K562 (cell line): ENCODE results near the gene APOB. TPM values are rescaled to one million over a fixed set of nuclear protein-coding genes. Genes with fewer than 3 reads are reported as not detected.

Source experiments
- ATAC-seq: fragments of 200-7000 bp; cut with Tn5 transposase; 3 replicates; pipeline ENCODE4 v1.9.1; 2020; ENCODE audit warnings: moderate library complexity
- BruUV-seq: library from RNA; stranded (reverse); fragments of 400-500 nt; replicated peaks from 2 replicates; lab custom pipeline; 2021; lab: Mats Ljungman, UMichigan
- CTCF ChIA-PET: fragments of 300-600 bp; formaldehyde crosslinking; extraction: SDS; loops from one replicate; lab custom pipeline; 2021; ENCODE audit warnings: low intra/inter-chr PET ratio; lab: Yijun Ruan, JAX
- POLR2A ChIA-PET: fragments of 300-600, 350-650 bp; sonication (Branson Sonifier 250); formaldehyde crosslinking; extraction: SDS; loops from one replicate; lab custom pipeline; 2021; ENCODE audit warnings: antibody characterized with exemption, inconsistent platforms; lab: Yijun Ruan, JAX
- DNase-seq, 4 experiments: peaks; one replicate each; pipeline versions ENCODE4 v3.0.0 to v3.0.0-alpha.2; 2011 to 2018; ENCODE audit warnings: low spot score in 3 of 4, mixed read lengths in 3 of 4; ENCODE audit errors: extremely low read depth in 1 of 4
- FAIRE-seq: peaks from 2 replicates; lab custom pipeline; 2011; peaks lifted over from hg19 to GRCh38; lab: Jason Lieb, UNC
- H2AFZ ChIP-seq: 2 replicates; pipeline ENCODE4 v1.6.0; 2011; ENCODE audit warnings: low read depth, low read length, control low read depth, inconsistent platforms
- H3K27ac ChIP-seq: fragments of 200-600 bp; 3 replicates; pipeline ENCODE4 v1.8.0; 2011; ENCODE audit warnings: low read depth, mild to moderate bottlenecking, control low read depth, inconsistent platforms, low read length, moderate library complexity, mixed read lengths; ENCODE audit errors: extremely low read depth
- H3K27me3 ChIP-seq, 2 experiments: fragments of 300-600 bp in 1 of 2; 2 replicates in 1 of 2; 3 replicates in 1 of 2; pipeline versions ENCODE4 v1.6.0 to v1.8.0; 2011; ENCODE audit warnings: inconsistent platforms in 2 of 2, low read length in 2 of 2, mild to moderate bottlenecking in 1 of 2, mixed read lengths in 1 of 2, moderate library complexity in 1 of 2; ENCODE audit not compliant: control insufficient read depth in 2 of 2, insufficient read depth in 2 of 2
- H3K36me3 ChIP-seq: fragments of 300-600 bp; 3 replicates; pipeline ENCODE4 v1.8.0; 2011; ENCODE audit warnings: mild to moderate bottlenecking, low read length, inconsistent platforms; ENCODE audit not compliant: control insufficient read depth, insufficient read depth
- H3K4me1 ChIP-seq, 2 experiments: fragments of 200-600 bp in 1 of 2; replicated peaks in 1 of 2; 2 replicates in 1 of 2; 3 replicates in 1 of 2; pipeline versions ENCODE4 v1.5.1 to v1.8.0; 2011; ENCODE audit warnings: inconsistent platforms in 2 of 2, low read length in 2 of 2, mild to moderate bottlenecking in 1 of 2, mixed read lengths in 1 of 2, moderate library complexity in 1 of 2; ENCODE audit not compliant: control insufficient read depth in 2 of 2, insufficient read depth in 2 of 2
- H3K4me2 ChIP-seq: 2 replicates; pipeline ENCODE4 v1.6.1; 2011; ENCODE audit warnings: low read length, control low read depth, inconsistent platforms, mixed read lengths; ENCODE audit not compliant: insufficient read depth
- H3K4me3 ChIP-seq: fragments of 200-600 bp; sonication (generic), shearing (Covaris generic); 2 replicates; pipeline ENCODE4 v1.5.1; 2016; ENCODE audit warnings: control low read depth, inconsistent platforms
- H3K79me2 ChIP-seq: fragments of 200-600 bp; 3 replicates; pipeline ENCODE4 v1.8.0; 2011; ENCODE audit warnings: low read length, inconsistent platforms; ENCODE audit not compliant: control insufficient read depth, insufficient read depth
- H3K9ac ChIP-seq, 2 experiments: 2 replicates each; pipeline versions ENCODE4 v1.6.0 to v1.6.1; 2011; ENCODE audit warnings: low read depth in 2 of 2, low read length in 2 of 2, control low read depth in 1 of 2, inconsistent platforms in 1 of 2, mild to moderate bottlenecking in 1 of 2, mixed read lengths in 1 of 2; ENCODE audit not compliant: insufficient read depth in 1 of 2
- H3K9me1 ChIP-seq: one replicate; pipeline ENCODE4 v1.6.0; 2011; ENCODE audit warnings: inconsistent platforms, mild to moderate bottlenecking, low read length, moderate library complexity; ENCODE audit not compliant: control insufficient read depth, insufficient read depth
- H3K9me3 ChIP-seq: replicated peaks from 2 replicates; pipeline ENCODE4 v1.5.1; 2011; ENCODE audit warnings: low read depth, low read length, inconsistent platforms; ENCODE audit not compliant: control insufficient read depth, insufficient read depth
- H4K20me1 ChIP-seq: replicated peaks from 2 replicates; pipeline ENCODE4 v1.6.1; 2011; ENCODE audit warnings: low read length, inconsistent platforms, mixed read lengths; ENCODE audit not compliant: control insufficient read depth, insufficient read depth
- CAMTA2 ChIP-seq: fragments of 250-450 bp; sonication (Bioruptor Pico); conservative IDR thresholded peaks from 2 replicates; pipeline ENCODE4 v1.5.1; 2022
- CEBPG ChIP-seq, 3 experiments: fragments of 200-800 bp in 1 of 3; sonication (Bioruptor generic) in 1 of 3; sonication (generic) in 1 of 3; formaldehyde crosslinking in 1 of 3; IDR thresholded peaks in 2 of 3; conservative IDR thresholded peaks in 1 of 3; 2 replicates each; pipeline versions ENCODE4 v1.6.1 to v1.8.0; 2016 to 2022; ENCODE audit warnings: missing compliant biosample characterization in 2 of 3, missing genetic modification characterization in 2 of 3, mild to moderate bottlenecking in 1 of 3, missing genetic modification reagents in 1 of 3
- CTCF ChIP-seq, 3 experiments: IDR thresholded peaks in 2 of 3; conservative IDR thresholded peaks in 1 of 3; 2 replicates each; pipeline ENCODE4 v1.5.1; 2011 to 2012; ENCODE audit warnings: low read length in 3 of 3, mild to moderate bottlenecking in 3 of 3, control low read depth in 2 of 3, improper control_type of control experiment in 1 of 3, inconsistent platforms in 1 of 3, low read depth in 1 of 3, mixed read lengths in 1 of 3, moderate library complexity in 1 of 3; ENCODE audit not compliant: insufficient read depth in 2 of 3
- E2F6 ChIP-seq, 2 experiments: IDR thresholded peaks; 2 replicates each; pipeline ENCODE4 v1.6.1; 2011; ENCODE audit warnings: borderline replicate concordance in 1 of 2, control low read depth in 1 of 2, low read depth in 1 of 2, low read length in 1 of 2, mild to moderate bottlenecking in 1 of 2, mixed read lengths in 1 of 2, moderate library complexity in 1 of 2; ENCODE audit not compliant: insufficient read depth in 1 of 2, insufficient read length in 1 of 2, poor library complexity in 1 of 2, severe bottlenecking in 1 of 2; ENCODE audit errors: extremely low read depth in 1 of 2
- FOS ChIP-seq: IDR thresholded peaks from 3 replicates; pipeline ENCODE4 v1.6.1; 2011; ENCODE audit not compliant: insufficient read length; ENCODE audit errors: extremely low read depth
- FOXK2 ChIP-seq, 2 experiments: fragments of 450-650 bp; IDR thresholded peaks in 1 of 2; conservative IDR thresholded peaks in 1 of 2; 2 replicates each; pipeline ENCODE4 v1.6.1; 2016; ENCODE audit warnings: low read depth in 2 of 2, mild to moderate bottlenecking in 1 of 2
- HOXB6 ChIP-seq: fragments of 250-450 bp; sonication (Bioruptor Pico); IDR thresholded peaks from 2 replicates; pipeline ENCODE4 v1.5.1; 2022; ENCODE audit warnings: mild to moderate bottlenecking, borderline replicate concordance
- MED1 ChIP-seq: sonication (generic); formaldehyde crosslinking; IDR thresholded peaks from 2 replicates; pipeline ENCODE4 v1.8.1; 2023; ENCODE audit warnings: missing genetic modification reagents, borderline replicate concordance
- NCOA4 ChIP-seq: fragments of 450-650 bp; IDR thresholded peaks from 2 replicates; pipeline ENCODE4 v1.6.1; 2018; ENCODE audit warnings: mild to moderate bottlenecking; ENCODE audit not compliant: partially characterized antibody
- RB1 ChIP-seq: fragments of 450-650 bp; IDR thresholded peaks from 2 replicates; pipeline ENCODE4 v1.6.1; 2017; ENCODE audit warnings: low read depth, mild to moderate bottlenecking
- SAP30 ChIP-seq: fragments of 200-600 bp; sonication (generic); IDR thresholded peaks from 2 replicates; pipeline ENCODE4 v1.6.1; 2012; ENCODE audit warnings: borderline replicate concordance, low read depth, mild to moderate bottlenecking, moderate library complexity, low read length, control low read depth, inconsistent platforms; ENCODE audit not compliant: insufficient read depth, poor library complexity, severe bottlenecking
- SRSF1 ChIP-seq: fragments of 200-400 bp; formaldehyde crosslinking; IDR thresholded peaks from 2 replicates; pipeline ENCODE4 v1.6.1; 2017; ENCODE audit warnings: mild to moderate bottlenecking, low read depth, low read length, moderate library complexity
- TAF1 ChIP-seq: IDR thresholded peaks from 2 replicates; pipeline ENCODE4 v1.6.1; 2011; ENCODE audit warnings: mild to moderate bottlenecking, low read length, moderate library complexity; ENCODE audit not compliant: insufficient read depth, control insufficient read depth, severe bottlenecking; ENCODE audit errors: extremely low read depth
- XRCC3 ChIP-seq: fragments of 450-650 bp; IDR thresholded peaks from 2 replicates; pipeline ENCODE4 v1.6.1; 2017; ENCODE audit warnings: mild to moderate bottlenecking, moderate library complexity
- ZEB2 ChIP-seq: fragments of 450-650 bp; IDR thresholded peaks from 2 replicates; pipeline ENCODE4 v1.6.1; 2016
- ZNF224 ChIP-seq: sonication (generic); formaldehyde crosslinking; IDR thresholded peaks from 2 replicates; pipeline ENCODE4 v1.8.0; 2022; ENCODE audit warnings: mild to moderate bottlenecking, missing genetic modification reagents
- ZSCAN29 ChIP-seq: fragments of 450-650 bp; IDR thresholded peaks from 2 replicates; pipeline ENCODE4 v1.6.1; 2017
- WGBS: fragments of 100-300 bp; shearing (Covaris generic); methylation state at CpG from one replicate; pipeline ENCODE4 v1.1.6; 2016; ENCODE audit warnings: low coverage, mixed read lengths; ENCODE audit not compliant: insufficient coverage; ENCODE audit errors: missing lambda C conversion rate; 5-methylcytosine and 5-hydroxymethylcytosine counted together
- in situ Hi-C: fragments of 300-500 bp; cut with MboI; formaldehyde crosslinking; loops from 4 replicates; pipeline ENCODE4 v1.15.0; 2018; ENCODE audit warnings: inconsistent platforms, mixed read lengths
- intact Hi-C: fragments of 100-400 bp; cut with micrococcal nuclease; formaldehyde crosslinking; loops from 2 replicates; pipeline ENCODE4 v1.14.2; 2022
- polyA plus RNA-seq, 8 experiments: library from polyadenylated mRNA; depleted of rRNA in 4 of 8; stranded (reverse) in 5 of 8; unstranded in 3 of 8; fragments of >200 nt; fragmentation: Nextera tagmentation in 2 of 8; fragmentation: Illumina TruSeq in 1 of 8; extraction: Ambion mirVana in 2 of 8; extraction: Trizol in 1 of 8; gene quantifications; 2 replicates each; pipeline versions ENCODE4 v1.2.1 to v1.2.3, GENCODE V29; 2011 to 2014; ENCODE audit warnings: inconsistent platforms in 1 of 8, missing spikeins in 1 of 8
- total RNA-seq, 7 experiments: library from RNA; depleted of rRNA in 6 of 7; stranded (reverse); fragments of >200 nt in 6 of 7; fragmentation: Illumina TruSeq in 2 of 7; extraction: Trizol in 2 of 7; gene quantifications; 2 replicates each; pipeline versions ENCODE4 v1.2.1 to v1.2.3, GENCODE V29; 2011 to 2021; ENCODE audit warnings: low replicate concordance in 1 of 7

Gene APOB
- total and polyA plus RNA-seq, 9 of the 15 experiments (the other 6 are each of a cell fraction or from before 2014, with no cell fraction given) = 0.73 TPM; not detected in 8

- H3K9me1 ChIP-seq = no peaks in the 10 kb centered on the region
- ChIA-PET POLR2A (no interaction called here), CTCF (no interaction called here)
- no peak for FAIRE-seq
- H3K4me2 ChIP-seq = no peak overlapping the region
- intact Hi-C loops = no loop called here
- no peak overlapping the region for H3K9ac ChIP-seq
- no peak for DNase-seq
- no peaks in the 10 kb centered on the region for H3K9me3 ChIP-seq
- no TSS peak for BruUV-seq
- H3K4me3 ChIP-seq = no peak overlapping the region
- H2AFZ ChIP-seq = no peak overlapping the region
- no peak for ATAC-seq
- H4K20me1 ChIP-seq = no peaks in the 10 kb centered on the region
- H3K4me1 ChIP-seq = no peaks in the 10 kb centered on the region
- in situ Hi-C loops = no loop called here
- no peaks in the 10 kb centered on the region for H3K79me2 ChIP-seq
- H3K36me3 ChIP-seq = no peaks in the 10 kb centered on the region
- WGBS = under 1% methylated on average over 15 of the region's 15 CpGs
- peaks cover 0 to 4% of the 10 kb centered on the region in 2 experiments; a peak in 2 of 5 replicates for H3K27me3 ChIP-seq
- H3K27ac ChIP-seq = no peak overlapping the region
- TF ChIP-seq NCOA4 = no peak
- no peak for TF ChIP-seq TAF1
- no peak for TF ChIP-seq CEBPG (CRISPR knock-in tag; IDR thresholded peaks at IDR 0.05)
- TF ChIP-seq CEBPG (tag; conservative IDR thresholded peaks at IDR 0.05 in 1 of 2, IDR thresholded peaks at IDR 0.05 in 1 of 2) = no peak
- no peak for TF ChIP-seq ZNF224 (CRISPR knock-in tag)
- TF ChIP-seq SAP30 = no peak
- no peak for TF ChIP-seq MED1 (CRISPR knock-in tag)
- no peak for TF ChIP-seq SRSF1
- no peak for TF ChIP-seq HOXB6 (CRISPR knock-in tag)
- no peak for TF ChIP-seq CAMTA2 (CRISPR knock-in tag)
- no peak for TF ChIP-seq RB1
- no peak for TF ChIP-seq ZSCAN29
- no peak for TF ChIP-seq XRCC3
- no peak for TF ChIP-seq FOXK2 (conservative IDR thresholded peaks at IDR 0.05 in 1 of 2, IDR thresholded peaks at IDR 0.05 in 1 of 2; ENCODE audit: low read depth in 2 of 2)
- no peak for TF ChIP-seq E2F6 (IDR thresholded peaks at IDR 0.05; ENCODE audit: borderline replicate concordance in 1 of 2, extremely low read depth in 1 of 2, insufficient read depth in 1 of 2, insufficient read length in 1 of 2, low read depth in 1 of 2, low read length in 1 of 2, poor library complexity in 1 of 2, severe bottlenecking in 1 of 2)
- no peak for TF ChIP-seq CTCF (IDR thresholded peaks at IDR 0.05 in 2 of 3, conservative IDR thresholded peaks at IDR 0.05 in 1 of 3; ENCODE audit: insufficient read depth in 2 of 3, low read depth in 1 of 3, low read length in 3 of 3)
- TF ChIP-seq FOS = no peak
- TF ChIP-seq ZEB2 = no peak
Measured at GRCh38 chr2:21036708-21037670, 6.9 kb downstream of the APOB start.
